CD4-positive, alpha-beta T cell (primary cell): ENCODE results near the gene EHBP1L1. TPM values are rescaled to one million over a fixed set of nuclear protein-coding genes. Genes with fewer than 3 reads are reported as not detected.
A peak's percentile ranks its signal among the peaks of the same experiment; 100 is the strongest.

Source experiments
- ATAC-seq: fragments of 200-7000 bp; cut with Tn5 transposase; one replicate; pipeline ENCODE4 v1.10.0; 2022; ENCODE audit warnings: mild to moderate bottlenecking; ENCODE audit not compliant: poor library complexity
- CTCF ChIA-PET: fragments of 350-600 bp; sonication (Branson Sonifier 250); formaldehyde crosslinking; loops from one replicate; lab custom pipeline; 2021; ENCODE audit warnings: antibody characterized with exemption, inconsistent platforms; lab: Charles Lee
- POLR2A ChIA-PET: fragments of 350-600 bp; sonication (Branson Sonifier 250); formaldehyde crosslinking; loops from one replicate; lab custom pipeline; 2021; ENCODE audit warnings: antibody characterized with exemption, inconsistent platforms; lab: Charles Lee
- DNase-seq, 14 experiments: peaks; one replicate each; pipeline ENCODE4 v3.0.0-alpha.2; 2013 to 2020; ENCODE audit warnings: mixed read lengths in 2 of 14
- H3K27ac ChIP-seq, 2 donors: one replicate each; pipeline versions ENCODE4 v1.5.1 to v1.7.0; 2013; ENCODE audit warnings: low read length in 2 of 2, low read depth in 1 of 2, mild to moderate bottlenecking in 1 of 2
- H3K27me3 ChIP-seq, 2 experiments: 1 replicate in 1 of 2; 2 replicates in 1 of 2; pipeline versions ENCODE4 v1.6.1 to v1.7.0; 2013; ENCODE audit warnings: low read length in 2 of 2, control low read depth in 1 of 2, mild to moderate bottlenecking in 1 of 2, moderate library complexity in 1 of 2; ENCODE audit not compliant: insufficient read depth in 2 of 2, control insufficient read depth in 1 of 2
- H3K36me3 ChIP-seq: one replicate; pipeline ENCODE4 v1.6.1; 2013; ENCODE audit warnings: low read length, control low read depth; ENCODE audit not compliant: insufficient read depth
- H3K4me1 ChIP-seq: one replicate; pipeline ENCODE4 v1.6.1; 2013; ENCODE audit warnings: low read length, control low read depth; ENCODE audit not compliant: insufficient read depth
- H3K4me3 ChIP-seq: one replicate; pipeline ENCODE4 v1.5.1; 2013; ENCODE audit warnings: mild to moderate bottlenecking, low read length, moderate library complexity
- H3K9me3 ChIP-seq, 2 experiments: 1 replicate in 1 of 2; 2 replicates in 1 of 2; pipeline versions ENCODE4 v1.6.1 to v1.7.0; 2013; ENCODE audit warnings: low read length in 2 of 2, mild to moderate bottlenecking in 2 of 2, control low read depth in 1 of 2, moderate library complexity in 1 of 2; ENCODE audit not compliant: control insufficient read depth in 1 of 2, insufficient read depth in 1 of 2
- H3K27ac Mint-ChIP-seq: one replicate; pipeline ENCODE4 v1.8.0; 2020; ENCODE audit warnings: mixed read lengths
- H3K27me3 Mint-ChIP-seq: one replicate; pipeline ENCODE4 v1.8.0; 2021; ENCODE audit warnings: mixed read lengths
- H3K36me3 Mint-ChIP-seq: one replicate; pipeline ENCODE4 v1.8.0; 2021; ENCODE audit warnings: low read depth, mixed read lengths
- H3K4me1 Mint-ChIP-seq: one replicate; pipeline ENCODE4 v1.8.0; 2021; ENCODE audit warnings: low read depth, mixed read lengths
- H3K4me3 Mint-ChIP-seq: one replicate; pipeline ENCODE4 v1.8.0; 2020; ENCODE audit warnings: mild to moderate bottlenecking, mixed read lengths
- H3K9me3 Mint-ChIP-seq: one replicate; pipeline ENCODE4 v1.8.0; 2020; ENCODE audit warnings: mixed read lengths
- intact Hi-C, 2 experiments: fragments of 100-400 bp; cut with DNase I in 1 of 2; cut with micrococcal nuclease in 1 of 2; formaldehyde crosslinking; loops; one replicate each; pipeline versions ENCODE4 v1.15.1 to v1.9.0; 2023 to 2025; cut with DNase I, micrococcal nuclease
- total RNA-seq, 174 experiments: library from RNA in 2 of 174; stranded (reverse) in 2 of 174; gene quantifications; one replicate each; pipeline ENCODE4 v1.2.3 and lab custom pipeline; 2021 to 2026
- TF ChIP-seq, protein P1 (sequence below): fragments of 200-600 bp; IDR thresholded peaks from one replicate; pipeline ENCODE4 v1.8.0; 2022; ENCODE audit warnings: antibody characterized with exemption, mild to moderate bottlenecking

The EHBP1L1 gene
- total RNA-seq, 2 experiments from 2014 or later = 82.6 to 88.5 TPM

DNA sequence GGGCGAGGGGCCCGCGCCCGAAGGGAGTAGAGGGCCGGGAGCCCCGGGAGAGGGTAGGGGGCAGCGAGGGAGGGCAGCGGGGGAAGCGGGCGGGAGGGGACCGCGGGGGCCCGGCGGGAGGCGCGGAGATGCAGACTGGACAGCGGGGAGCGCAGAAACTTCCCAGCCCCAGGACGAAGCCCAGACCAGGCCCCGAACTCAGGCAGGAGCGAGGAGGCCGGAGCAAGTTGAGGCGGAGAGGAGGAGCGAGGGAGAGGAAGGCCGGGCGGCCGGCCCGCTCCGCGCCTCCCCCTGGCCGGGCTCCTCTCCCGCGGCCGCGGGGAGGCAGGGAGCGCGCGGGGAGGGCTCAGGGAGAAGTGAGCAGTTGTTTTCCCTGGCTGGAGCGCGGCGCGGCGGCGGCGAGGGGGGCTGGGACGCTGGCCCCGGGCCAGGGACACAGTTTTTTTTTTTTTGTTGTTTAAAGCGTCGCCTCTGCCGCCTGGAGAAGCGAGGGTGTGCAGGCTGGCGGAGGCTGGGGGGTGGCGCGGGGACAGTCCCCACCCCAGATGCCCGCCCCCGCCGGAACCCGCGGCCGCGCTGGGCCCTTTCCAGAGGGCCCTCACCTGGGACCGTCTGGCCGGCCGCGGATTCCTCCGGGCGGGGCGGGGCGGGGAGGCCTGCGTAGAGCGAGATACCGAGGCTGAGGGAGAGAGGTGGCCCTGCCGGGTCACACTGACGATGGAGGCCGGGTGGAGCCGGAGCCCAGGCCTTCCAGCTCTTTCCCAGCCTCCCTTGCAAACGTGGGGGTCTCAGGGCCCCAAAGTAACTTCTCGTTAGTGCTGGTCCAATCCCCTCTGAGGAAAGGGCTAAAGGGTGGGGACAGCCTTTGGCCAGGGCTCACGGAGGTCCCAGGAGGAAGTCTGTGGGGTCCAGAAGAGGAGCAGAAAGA, 17.6 kb upstream of the EHBP1L1 start, which contains the start of gene LTBP3:
TSS of gene LTBP3 (minus strand) at position 358 of the 928 bp plus-strand sequence. CDS start 400 bp downstream, outside the sequence.
- no peaks in the 10 kb centered on the region for H3K9me3 ChIP-seq
- CTCF ChIA-PET = interaction anchor here (1.0 to 4.0 kb wide), 3 partner anchors 12 to 18 kb away, joined by 3 to 21 read pairs (median 9); partner anchors contain the start of gene ZNRD2
- H3K27ac ChIP-seq = peak within 1 kb of the TSS; percentile 80
- H3K27me3 Mint-ChIP-seq = no peaks in the 10 kb centered on the region
- H3K36me3 Mint-ChIP-seq = peaks cover 6% of the 10 kb centered on the region
- peak within 1 kb of the TSS; percentile 87 for H3K27ac Mint-ChIP-seq
- TF ChIP-seq, protein P1, sequence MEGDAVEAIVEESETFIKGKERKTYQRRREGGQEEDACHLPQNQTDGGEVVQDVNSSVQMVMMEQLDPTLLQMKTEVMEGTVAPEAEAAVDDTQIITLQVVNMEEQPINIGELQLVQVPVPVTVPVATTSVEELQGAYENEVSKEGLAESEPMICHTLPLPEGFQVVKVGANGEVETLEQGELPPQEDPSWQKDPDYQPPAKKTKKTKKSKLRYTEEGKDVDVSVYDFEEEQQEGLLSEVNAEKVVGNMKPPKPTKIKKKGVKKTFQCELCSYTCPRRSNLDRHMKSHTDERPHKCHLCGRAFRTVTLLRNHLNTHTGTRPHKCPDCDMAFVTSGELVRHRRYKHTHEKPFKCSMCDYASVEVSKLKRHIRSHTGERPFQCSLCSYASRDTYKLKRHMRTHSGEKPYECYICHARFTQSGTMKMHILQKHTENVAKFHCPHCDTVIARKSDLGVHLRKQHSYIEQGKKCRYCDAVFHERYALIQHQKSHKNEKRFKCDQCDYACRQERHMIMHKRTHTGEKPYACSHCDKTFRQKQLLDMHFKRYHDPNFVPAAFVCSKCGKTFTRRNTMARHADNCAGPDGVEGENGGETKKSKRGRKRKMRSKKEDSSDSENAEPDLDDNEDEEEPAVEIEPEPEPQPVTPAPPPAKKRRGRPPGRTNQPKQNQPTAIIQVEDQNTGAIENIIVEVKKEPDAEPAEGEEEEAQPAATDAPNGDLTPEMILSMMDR = no peak
- POLR2A ChIA-PET = interaction anchor here (0.6 to 2.9 kb wide), 10 partner anchors 12 to 60 kb away, joined by 3 to 15 read pairs (median 4); partner anchors contain the start of genes EHBP1L1, MALAT1 and ZNRD2
- ATAC-seq = peak; percentile 39
- peak within 1 kb of the TSS; percentile 63 for H3K4me3 ChIP-seq
- intact Hi-C loops = no loop called here
- H3K9me3 Mint-ChIP-seq = no peaks in the 10 kb centered on the region
- H3K4me1 ChIP-seq = peaks cover 80% of the 10 kb centered on the region
- peaks cover 59% of the 10 kb centered on the region for H3K4me1 Mint-ChIP-seq
- peak within 1 kb of the TSS; percentile 94 for H3K4me3 Mint-ChIP-seq
- DNase-seq = peak in 7 of 14 experiments; percentile 36 to 73 (median 65)
- H3K27me3 ChIP-seq = no peaks in the 10 kb centered on the region
- no peaks in the 10 kb centered on the region for H3K36me3 ChIP-seq

DNA sequence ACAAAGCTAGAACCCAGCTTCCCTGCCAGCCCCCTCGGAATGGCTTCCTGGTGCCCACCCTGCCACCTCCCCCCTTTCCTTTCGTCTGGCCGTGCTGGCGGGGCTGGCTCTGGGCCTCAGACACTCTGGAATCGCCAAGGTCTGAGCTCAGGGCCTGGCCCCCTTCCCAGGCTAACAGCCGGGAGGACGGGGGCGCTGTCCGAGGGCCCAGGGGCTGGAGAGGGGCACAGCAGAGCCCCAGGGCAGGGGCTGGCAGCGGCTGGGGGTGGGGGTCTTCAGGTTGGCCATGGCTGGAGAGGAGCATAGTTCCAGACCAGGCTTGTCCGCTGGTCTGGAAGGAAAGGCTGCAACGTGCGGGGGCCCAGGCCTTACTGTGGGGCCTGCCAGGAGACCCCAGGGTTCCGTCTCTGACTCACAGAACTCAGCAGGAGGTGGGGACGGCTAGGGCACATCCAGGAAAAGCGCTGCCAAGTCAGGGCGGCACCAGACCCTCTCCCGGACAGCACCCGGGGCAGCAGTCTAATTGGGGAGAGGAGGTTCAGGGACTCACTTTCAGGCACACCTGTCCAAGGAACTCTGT, 16.8 kb upstream of the EHBP1L1 start:
- Mint-ChIP-seq H3K9me3 (no peaks in the 10 kb centered on the region), H3K4me1 (peaks cover 63% of the 10 kb centered on the region), H3K4me3 (peak overlapping the region; percentile 79), H3K36me3 (peaks cover 4% of the 10 kb centered on the region), H3K27me3 (no peaks in the 10 kb centered on the region), H3K27ac (peak overlapping the region; percentile 81)
- peak overlapping the region; percentile 59 for H3K4me3 ChIP-seq
- TF ChIP-seq, protein P1 = no peak
- H3K27me3 ChIP-seq = no peaks in the 10 kb centered on the region
- ChIA-PET POLR2A (interaction anchor here (0.7 to 2.9 kb wide), 7 partner anchors 11 to 60 kb away, joined by 3 to 15 read pairs (median 4); partner anchors contain the start of genes EHBP1L1, MALAT1 and ZNRD2), CTCF (interaction anchor here (1.0 to 2.3 kb wide), 2 partner anchors 11 to 18 kb away, joined by 3 to 9 read pairs; partner anchors contain the start of gene ZNRD2)
- H3K36me3 ChIP-seq = no peaks in the 10 kb centered on the region
- no peaks in the 10 kb centered on the region for H3K9me3 ChIP-seq
- intact Hi-C loops = no loop called here
- H3K27ac ChIP-seq = peak overlapping the region; percentile 80
- ATAC-seq (no peak), DNase-seq (peak in 1 of 14 experiments; percentile 27)
- H3K4me1 ChIP-seq = peaks cover 80% of the 10 kb centered on the region

DNA sequence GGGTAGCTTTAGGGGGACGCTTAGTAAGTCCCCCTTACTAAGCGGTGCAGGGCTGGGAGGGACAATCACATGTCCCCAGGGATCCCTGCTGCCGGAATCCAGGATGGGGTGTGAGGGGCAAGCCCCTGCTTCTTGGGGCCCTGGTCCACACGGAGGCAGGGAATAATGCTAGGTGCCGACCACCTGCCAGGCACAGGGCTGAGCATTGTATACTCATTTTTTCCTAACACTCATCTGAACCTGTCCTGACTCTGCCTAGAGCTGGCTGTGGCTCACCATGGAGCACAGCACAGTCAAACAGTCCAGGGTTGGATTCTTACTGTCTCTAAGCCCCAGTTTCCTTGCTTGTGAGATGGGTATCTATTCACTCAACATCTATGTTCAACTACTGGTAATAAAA, 16.3 kb upstream of the EHBP1L1 start:
- H3K27me3 Mint-ChIP-seq = no peaks in the 10 kb centered on the region
- Histone ChIP-seq H3K27ac (peak overlapping the region in 1 of 2 donors; percentile 80), H3K36me3 (no peaks in the 10 kb centered on the region), H3K4me1 (peaks cover 80% of the 10 kb centered on the region), H3K27me3 (no peaks in the 10 kb centered on the region), H3K9me3 (no peaks in the 10 kb centered on the region), H3K4me3 (no peak overlapping the region)
- H3K36me3 Mint-ChIP-seq = peaks cover 4% of the 10 kb centered on the region
- TF ChIP-seq, protein P1 = no peak
- DNase-seq (no peak), ATAC-seq (no peak)
- H3K4me3 Mint-ChIP-seq = peak overlapping the region; percentile 79
- ChIA-PET POLR2A (interaction anchor here (0.7 to 3.8 kb wide), 6 partner anchors 10 to 61 kb away, joined by 3 to 15 read pairs (median 14); partner anchors contain the start of genes EHBP1L1, MALAT1 and ZNRD2), CTCF (interaction anchor here (1.5 to 2.3 kb wide), 2 partner anchors 11 to 19 kb away, joined by 3 to 9 read pairs; partner anchors contain the start of gene ZNRD2)
- H3K4me1 Mint-ChIP-seq = peaks cover 58% of the 10 kb centered on the region
- H3K9me3 Mint-ChIP-seq = no peaks in the 10 kb centered on the region
- peak overlapping the region; percentile 81 for H3K27ac Mint-ChIP-seq
- intact Hi-C loops = no loop called here
